Vagina (tissue), 2 donors: ENCODE measurements around the gene CTBP1. TPM values are rescaled to one million over a fixed set of nuclear protein-coding genes. Genes with fewer than 3 reads are reported as not detected.

Experiments used
- DNase-seq, 2 donors: peaks; one replicate each; pipeline ENCODE4 v3.0.0-alpha.2; 2017; ENCODE audit errors: extremely low spot score in 2 of 2
- H3K27ac ChIP-seq: fragments of 200-600 bp; sonication (generic); one replicate; pipeline ENCODE4 v1.5.1; 2019
- H3K27me3 ChIP-seq: fragments of 200-600 bp; sonication (generic); one replicate; pipeline ENCODE4 v1.5.1; 2019
- H3K36me3 ChIP-seq, 2 donors: fragments of 200-600 bp; sonication (generic); one replicate each; pipeline ENCODE4 v1.5.1; 2017 to 2019
- H3K4me1 ChIP-seq: fragments of 200-600 bp; sonication (generic); one replicate; pipeline ENCODE4 v1.5.1; 2019
- H3K4me3 ChIP-seq, 2 donors: fragments of 200-600 bp; sonication (generic); 1 replicate in 1 of 2; 2 replicates in 1 of 2; pipeline ENCODE4 v1.5.1; 2016 to 2019
- H3K9me3 ChIP-seq: fragments of 200-600 bp; sonication (generic); one replicate; pipeline ENCODE4 v1.5.1; 2019
- POLR2A ChIP-seq, 2 donors: fragments of 450-650 bp; IDR thresholded peaks; one replicate each; pipeline ENCODE4 v1.6.1; 2017; ENCODE audit warnings: antibody characterized with exemption in 2 of 2, mild to moderate bottlenecking in 2 of 2, moderate library complexity in 2 of 2
- POLR2AphosphoS5 ChIP-seq, 2 donors: sonication (generic); formaldehyde crosslinking; IDR thresholded peaks; one replicate each; pipeline ENCODE4 v1.9.0; 2017; ENCODE audit warnings: antibody characterized with exemption in 2 of 2, mild to moderate bottlenecking in 2 of 2, low read depth in 1 of 2; ENCODE audit not compliant: insufficient read depth in 1 of 2
- intact Hi-C: fragments of 100-400 bp; cut with DNase I; formaldehyde crosslinking; loops from one replicate; pipeline ENCODE4 v1.15.1; 2023
- total RNA-seq: library from RNA; depleted of rRNA; stranded (reverse); fragments of >200 nt; gene quantifications from one replicate; pipeline ENCODE4 v1.2.3, GENCODE V29; 2016
- TF ChIP-seq, protein P1 (sequence below), 3 experiments: fragments of 450-650 bp in 2 of 3; fragments of 200-600 bp in 1 of 3; sonication (generic) in 1 of 3; IDR thresholded peaks; one replicate each; pipeline ENCODE4 v1.5.1; 2017 to 2019; ENCODE audit warnings: antibody characterized with exemption in 3 of 3, mild to moderate bottlenecking in 2 of 3, moderate library complexity in 2 of 3

CTBP1 gene
- total RNA-seq, 1 donor from 2014 or later = 93.1 TPM

- peak overlapping the region; percentile 98 for H3K27ac ChIP-seq
- no peak overlapping the region for H3K4me3 ChIP-seq
- TF ChIP-seq POLR2AphosphoS5 (IDR thresholded peaks at IDR 0.05; ENCODE audit: insufficient read depth in 1 of 2, low read depth in 1 of 2) (no peak), POLR2A (IDR thresholded peaks at IDR 0.05) (no peak)
- TF ChIP-seq, protein P1, sequence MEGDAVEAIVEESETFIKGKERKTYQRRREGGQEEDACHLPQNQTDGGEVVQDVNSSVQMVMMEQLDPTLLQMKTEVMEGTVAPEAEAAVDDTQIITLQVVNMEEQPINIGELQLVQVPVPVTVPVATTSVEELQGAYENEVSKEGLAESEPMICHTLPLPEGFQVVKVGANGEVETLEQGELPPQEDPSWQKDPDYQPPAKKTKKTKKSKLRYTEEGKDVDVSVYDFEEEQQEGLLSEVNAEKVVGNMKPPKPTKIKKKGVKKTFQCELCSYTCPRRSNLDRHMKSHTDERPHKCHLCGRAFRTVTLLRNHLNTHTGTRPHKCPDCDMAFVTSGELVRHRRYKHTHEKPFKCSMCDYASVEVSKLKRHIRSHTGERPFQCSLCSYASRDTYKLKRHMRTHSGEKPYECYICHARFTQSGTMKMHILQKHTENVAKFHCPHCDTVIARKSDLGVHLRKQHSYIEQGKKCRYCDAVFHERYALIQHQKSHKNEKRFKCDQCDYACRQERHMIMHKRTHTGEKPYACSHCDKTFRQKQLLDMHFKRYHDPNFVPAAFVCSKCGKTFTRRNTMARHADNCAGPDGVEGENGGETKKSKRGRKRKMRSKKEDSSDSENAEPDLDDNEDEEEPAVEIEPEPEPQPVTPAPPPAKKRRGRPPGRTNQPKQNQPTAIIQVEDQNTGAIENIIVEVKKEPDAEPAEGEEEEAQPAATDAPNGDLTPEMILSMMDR (IDR thresholded peaks at IDR 0.05) = no peak
- DNase-seq = peak; percentile 81 to 82
- intact Hi-C loops = no loop called here
- peaks cover 46% of the 10 kb centered on the region for H3K4me1 ChIP-seq
- H3K36me3 ChIP-seq = no peaks in the 10 kb centered on the region
- no peaks in the 10 kb centered on the region for H3K9me3 ChIP-seq
- H3K27me3 ChIP-seq = no peaks in the 10 kb centered on the region
Observed at GRCh38 chr4:1193206-1194009, 55.5 kb downstream of the CTBP1 start.

GRCh38 chr4:1192493-1193205 lies 56.3 kb downstream of the CTBP1 start:
- TF ChIP-seq POLR2AphosphoS5 (IDR thresholded peaks at IDR 0.05; ENCODE audit: insufficient read depth in 1 of 2, low read depth in 1 of 2) (no peak), POLR2A (IDR thresholded peaks at IDR 0.05) (no peak)
- TF ChIP-seq, protein P1 (IDR thresholded peaks at IDR 0.05) = no peak
- DNase-seq = peak; percentile 86 to 95
- Histone ChIP-seq H3K4me3 (no peak overlapping the region), H3K27me3 (no peaks in the 10 kb centered on the region), H3K9me3 (no peaks in the 10 kb centered on the region), H3K27ac (peak overlapping the region; percentile 98), H3K4me1 (peaks cover 46% of the 10 kb centered on the region), H3K36me3 (no peaks in the 10 kb centered on the region)
- intact Hi-C loops = no loop called here

- peak; percentile 96 for DNase-seq
- H3K4me1 ChIP-seq = peaks cover 46% of the 10 kb centered on the region
- TF ChIP-seq POLR2A (IDR thresholded peaks at IDR 0.05) (no peak), POLR2AphosphoS5 (IDR thresholded peaks at IDR 0.05; ENCODE audit: insufficient read depth in 1 of 2, low read depth in 1 of 2) (peak; percentile 87 to 97)
- no peaks in the 10 kb centered on the region for H3K27me3 ChIP-seq
- intact Hi-C loops = no loop called here
- no peaks in the 10 kb centered on the region for H3K9me3 ChIP-seq
- H3K4me3 ChIP-seq = no peak overlapping the region
- peak overlapping the region; percentile 98 for H3K27ac ChIP-seq
- no peaks in the 10 kb centered on the region for H3K36me3 ChIP-seq
Observed at GRCh38 chr4:1192091-1192492, 56.8 kb downstream of the CTBP1 start.

GRCh38 chr4:1191621-1192020 lies 57.3 kb downstream of the CTBP1 start:
- Histone ChIP-seq H3K27ac (peak overlapping the region; percentile 98), H3K27me3 (no peaks in the 10 kb centered on the region), H3K9me3 (no peaks in the 10 kb centered on the region), H3K36me3 (no peaks in the 10 kb centered on the region), H3K4me1 (peaks cover 46% of the 10 kb centered on the region), H3K4me3 (no peak overlapping the region)
- TF ChIP-seq POLR2A (IDR thresholded peaks at IDR 0.05) = no peak
- no peak for TF ChIP-seq POLR2AphosphoS5 (IDR thresholded peaks at IDR 0.05; ENCODE audit: insufficient read depth in 1 of 2, low read depth in 1 of 2)
- TF ChIP-seq, protein P1 (IDR thresholded peaks at IDR 0.05) = no peak
- DNase-seq = no peak
- intact Hi-C loops = no loop called here

- Histone ChIP-seq H3K4me1 (peaks cover 22% of the 10 kb centered on the region), H3K27me3 (no peaks in the 10 kb centered on the region), H3K36me3 (no peaks in the 10 kb centered on the region), H3K27ac (no peak overlapping the region), H3K9me3 (no peaks in the 10 kb centered on the region), H3K4me3 (no peak overlapping the region)
- TF ChIP-seq POLR2A (IDR thresholded peaks at IDR 0.05) (no peak), POLR2AphosphoS5 (IDR thresholded peaks at IDR 0.05; ENCODE audit: insufficient read depth in 1 of 2, low read depth in 1 of 2) (no peak)
- TF ChIP-seq, protein P1 (IDR thresholded peaks at IDR 0.05) = no peak
- peak in 1 of 2 donors; percentile 27 for DNase-seq
- intact Hi-C loops = no loop called here
Observed at GRCh38 chr4:1187182-1187581, 61.7 kb downstream of the CTBP1 start.
